ENCODE results near the gene UTP25. TPM values are rescaled to one million over a fixed set of nuclear protein-coding genes. Genes with fewer than 3 reads are reported as not detected.

The UTP25 gene
- total RNA-seq, 4 donors from 2014 or later = 3.5 to 14.9 (median 6.3) TPM

DNA sequence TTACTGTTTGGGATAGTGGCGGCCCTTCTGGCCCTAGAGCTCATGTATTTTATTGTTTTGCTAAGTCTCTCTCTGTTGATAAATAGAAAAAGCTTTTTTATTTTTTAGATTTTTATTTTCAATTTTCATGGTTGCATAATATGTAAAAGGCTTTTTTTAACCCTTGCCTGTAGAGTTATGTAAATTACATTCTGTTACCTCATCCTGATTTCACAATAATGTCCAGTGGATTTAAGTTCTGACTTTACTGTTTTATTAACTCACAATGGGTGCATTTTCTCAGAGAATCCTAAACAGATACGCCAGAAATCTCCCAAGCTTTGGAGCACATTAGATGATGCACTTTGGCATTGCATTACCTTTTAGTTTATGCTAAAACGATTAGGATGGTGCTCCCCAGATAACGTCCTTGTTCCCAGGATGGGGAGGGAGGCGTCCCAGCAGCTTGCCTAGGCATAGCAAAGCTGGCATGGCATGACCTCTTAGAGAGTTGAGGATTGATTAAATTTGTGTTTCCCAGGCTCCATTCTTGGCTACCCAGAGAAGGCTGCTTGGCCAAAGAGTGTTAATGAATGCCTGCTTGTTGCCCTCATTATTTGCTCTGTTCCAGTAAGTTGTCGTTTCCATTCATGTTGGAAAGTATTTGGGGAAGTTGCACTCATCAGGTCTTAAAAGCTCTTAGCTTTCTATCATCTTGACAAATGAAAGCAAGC is 17.1 kb downstream of the UTP25 start:
- Histone ChIP-seq H3K4me3 (no peak overlapping the region), H3K36me3 (peaks cover 0 to 71% (median 0%) of the 10 kb centered on the region in 3 donors), H3K4me1 (peaks cover 0 to under 1% (median 0%) of the 10 kb centered on the region in 4 donors), H3K9me3 (no peaks in the 10 kb centered on the region), H3K27ac (no peak overlapping the region), H3K27me3 (no peaks in the 10 kb centered on the region)
- DNase-seq = no peak
- no peak for TF ChIP-seq POLR2A (IDR thresholded peaks at IDR 0.05)
- TF ChIP-seq, protein P1, sequence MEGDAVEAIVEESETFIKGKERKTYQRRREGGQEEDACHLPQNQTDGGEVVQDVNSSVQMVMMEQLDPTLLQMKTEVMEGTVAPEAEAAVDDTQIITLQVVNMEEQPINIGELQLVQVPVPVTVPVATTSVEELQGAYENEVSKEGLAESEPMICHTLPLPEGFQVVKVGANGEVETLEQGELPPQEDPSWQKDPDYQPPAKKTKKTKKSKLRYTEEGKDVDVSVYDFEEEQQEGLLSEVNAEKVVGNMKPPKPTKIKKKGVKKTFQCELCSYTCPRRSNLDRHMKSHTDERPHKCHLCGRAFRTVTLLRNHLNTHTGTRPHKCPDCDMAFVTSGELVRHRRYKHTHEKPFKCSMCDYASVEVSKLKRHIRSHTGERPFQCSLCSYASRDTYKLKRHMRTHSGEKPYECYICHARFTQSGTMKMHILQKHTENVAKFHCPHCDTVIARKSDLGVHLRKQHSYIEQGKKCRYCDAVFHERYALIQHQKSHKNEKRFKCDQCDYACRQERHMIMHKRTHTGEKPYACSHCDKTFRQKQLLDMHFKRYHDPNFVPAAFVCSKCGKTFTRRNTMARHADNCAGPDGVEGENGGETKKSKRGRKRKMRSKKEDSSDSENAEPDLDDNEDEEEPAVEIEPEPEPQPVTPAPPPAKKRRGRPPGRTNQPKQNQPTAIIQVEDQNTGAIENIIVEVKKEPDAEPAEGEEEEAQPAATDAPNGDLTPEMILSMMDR (IDR thresholded peaks at IDR 0.05) = no peak

DNA sequence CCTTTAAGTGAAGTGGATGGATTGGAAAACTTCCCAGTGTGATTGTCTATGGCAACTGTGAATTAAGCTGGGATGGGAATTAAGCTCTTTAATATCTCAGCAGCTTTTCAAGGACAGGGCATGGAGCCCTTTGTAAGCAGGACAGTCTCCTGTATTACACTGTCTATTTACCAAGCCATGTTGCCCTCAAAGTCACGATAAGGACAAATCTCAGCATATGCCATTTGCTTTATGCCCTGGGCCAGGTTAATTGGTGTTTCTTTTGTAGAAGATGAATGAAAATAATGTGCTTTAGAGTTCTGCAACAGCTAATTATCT is 17.6 kb downstream of the UTP25 start:
- TF ChIP-seq, protein P1 (IDR thresholded peaks at IDR 0.05) = no peak
- no peak for TF ChIP-seq POLR2A (IDR thresholded peaks at IDR 0.05)
- H3K36me3 ChIP-seq = peaks cover 0 to 72% (median 0%) of the 10 kb centered on the region in 3 donors
- no peak for DNase-seq
- no peak overlapping the region for H3K27ac ChIP-seq
- H3K9me3 ChIP-seq = no peaks in the 10 kb centered on the region
- H3K27me3 ChIP-seq = no peaks in the 10 kb centered on the region
- no peaks in the 10 kb centered on the region for H3K4me1 ChIP-seq
- no peak overlapping the region for H3K4me3 ChIP-seq

DNA sequence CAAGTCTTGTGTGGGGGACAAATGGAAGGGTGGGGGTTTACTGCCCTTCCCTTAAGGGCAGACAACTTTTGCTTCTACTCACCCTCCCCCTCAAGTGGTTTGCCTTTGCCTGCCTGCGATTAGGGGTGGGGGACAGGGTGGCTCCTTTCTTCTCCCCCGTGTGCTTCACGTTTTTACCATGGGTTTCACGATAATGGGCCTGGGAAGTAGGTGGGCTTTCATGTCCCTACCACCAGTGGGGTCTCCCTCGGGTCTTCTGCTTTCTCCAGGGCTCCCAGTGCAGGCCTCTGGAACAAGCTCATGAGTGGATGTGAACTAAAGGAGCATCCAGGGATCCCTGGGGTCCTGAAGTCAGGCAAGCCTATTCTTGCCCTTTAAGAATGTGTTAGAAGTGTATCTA is 21.6 kb downstream of the UTP25 start:
- no peaks in the 10 kb centered on the region for H3K9me3 ChIP-seq
- peaks cover 0 to 69% (median 0%) of the 10 kb centered on the region in 3 donors for H3K36me3 ChIP-seq
- H3K4me1 ChIP-seq = no peaks in the 10 kb centered on the region
- H3K4me3 ChIP-seq = no peak overlapping the region
- DNase-seq = no peak
- TF ChIP-seq, protein P1 (IDR thresholded peaks at IDR 0.05) = no peak
- TF ChIP-seq POLR2A (IDR thresholded peaks at IDR 0.05) = no peak
- H3K27ac ChIP-seq = no peak overlapping the region
- H3K27me3 ChIP-seq = no peaks in the 10 kb centered on the region

DNA sequence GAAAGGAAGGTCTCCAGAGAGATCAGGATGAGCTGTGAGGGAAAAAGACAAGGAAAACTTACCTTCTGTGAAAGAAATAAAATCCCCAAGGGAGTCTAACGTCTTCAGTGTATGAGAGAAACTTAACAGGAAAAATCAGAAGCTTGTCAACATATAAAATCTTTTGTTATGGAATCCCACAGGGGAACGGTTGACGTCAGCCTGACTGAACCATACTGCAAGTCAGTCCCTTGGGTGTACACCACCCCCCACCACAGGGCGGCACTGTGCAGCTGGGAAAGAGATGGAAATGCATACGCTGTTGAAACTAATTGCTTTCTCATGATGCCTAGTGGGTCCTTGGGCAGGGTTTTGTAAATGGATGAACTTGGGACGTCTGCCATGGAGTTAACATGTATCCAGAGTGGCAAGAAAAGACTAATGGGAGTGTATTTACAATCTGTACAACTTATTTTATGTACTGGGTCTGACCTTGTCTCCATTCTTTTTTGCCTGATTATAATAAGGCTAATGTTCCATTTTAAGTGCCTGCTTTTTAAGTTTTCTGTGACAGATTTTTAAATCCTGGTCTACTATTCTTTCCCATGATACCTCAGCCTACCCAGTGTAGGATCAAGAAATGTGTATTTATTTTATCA is 22.7 kb downstream of the UTP25 start:
- Histone ChIP-seq H3K4me1 (no peaks in the 10 kb centered on the region), H3K9me3 (no peaks in the 10 kb centered on the region), H3K27me3 (no peaks in the 10 kb centered on the region), H3K36me3 (peaks cover 0 to 62% (median 0%) of the 10 kb centered on the region in 3 donors), H3K4me3 (no peak overlapping the region), H3K27ac (no peak overlapping the region)
- peak in 2 of 3 donors; percentile 20 to 58 for DNase-seq
- TF ChIP-seq, protein P1 (IDR thresholded peaks at IDR 0.05) = peak in 4 of 6 experiments; percentile 19 to 44 (median 26)
- no peak for TF ChIP-seq POLR2A (IDR thresholded peaks at IDR 0.05)

DNA sequence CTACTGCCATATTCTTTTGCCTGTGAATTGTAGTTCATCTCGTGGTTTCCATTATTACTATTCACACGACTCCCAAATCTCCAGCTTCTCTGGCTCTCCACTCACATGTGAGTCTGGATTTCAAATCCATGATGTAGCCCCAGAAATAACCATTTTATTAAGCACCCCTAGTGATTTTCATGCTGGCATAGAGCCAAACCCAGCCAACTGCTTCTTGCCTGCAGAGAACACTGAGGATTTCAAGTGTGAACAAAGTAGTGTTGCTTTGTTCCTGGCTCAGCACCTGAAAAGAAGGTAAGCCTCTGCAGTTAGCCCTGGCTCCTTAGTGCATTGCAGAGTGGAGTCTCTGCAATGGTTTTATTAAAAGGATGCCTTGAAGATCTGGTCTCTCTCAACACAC is 25.9 kb downstream of the UTP25 start:
- Histone ChIP-seq H3K9me3 (no peaks in the 10 kb centered on the region), H3K27me3 (no peaks in the 10 kb centered on the region), H3K27ac (no peak overlapping the region), H3K4me3 (no peak overlapping the region), H3K4me1 (no peaks in the 10 kb centered on the region), H3K36me3 (peaks cover 0 to 51% (median 0%) of the 10 kb centered on the region in 3 donors)
- DNase-seq = no peak
- TF ChIP-seq, protein P1 (IDR thresholded peaks at IDR 0.05) = no peak
- TF ChIP-seq POLR2A (IDR thresholded peaks at IDR 0.05) = no peak
